ENCODE results near the gene LGALS3BP.

The LGALS3BP gene

GRCh38 chr17:79017546-79018369, 38.0 kb upstream of the LGALS3BP start:
- DNase-seq, result no peak

- no peak for DNase-seq
These were observed 34.5 kb upstream of the LGALS3BP start for GRCh38 chr17:79014158-79014758.

- no peak for DNase-seq
These were observed 32.9 kb upstream of the LGALS3BP start for GRCh38 chr17:79012563-79013134.

GRCh38 chr17:79011451-79012147, 31.9 kb upstream of the LGALS3BP start:
- no peak for DNase-seq

GRCh38 chr17:79010304-79010646, 30.6 kb upstream of the LGALS3BP start:
- no peak for DNase-seq

GRCh38 chr17:79009397-79010303, 29.9 kb upstream of the LGALS3BP start, which contains the start of gene CANT1:
Gene CANT1 (minus strand): TSS chr17:79009764. CDS start chr17:78997622, 12,142 bp downstream.
- peak in 50 of 51 donors; percentile 26 to 89 (median 70) for DNase-seq

GRCh38 chr17:79008666-79009387, 29.1 kb upstream of the LGALS3BP start:
- no peak for DNase-seq

- no peak for DNase-seq
These were observed 28.0 kb upstream of the LGALS3BP start for GRCh38 chr17:79007504-79008381.

GRCh38 chr17:79006794-79007503, 27.2 kb upstream of the LGALS3BP start:
- no peak for DNase-seq

GRCh38 chr17:79006046-79006445, 26.3 kb upstream of the LGALS3BP start:
- DNase-seq, result no peak

GRCh38 chr17:79005063-79005861, 25.5 kb upstream of the LGALS3BP start:
- no peak for DNase-seq

GRCh38 chr17:79003661-79004411, 24.1 kb upstream of the LGALS3BP start:
- no peak for DNase-seq

GRCh38 chr17:79002796-79003593, 23.3 kb upstream of the LGALS3BP start:
- DNase-seq, result no peak

- no peak for DNase-seq
These were observed 22.6 kb upstream of the LGALS3BP start for GRCh38 chr17:79002291-79002690.

- no peak for DNase-seq
These were observed 21.7 kb upstream of the LGALS3BP start for GRCh38 chr17:79001190-79002020.

All from hypothalamus (tissue), 51 donors.